ENCODE measurements around the gene PDZRN4.

The PDZRN4 gene

GRCh38 chr12:41460906-41461305, 272.8 kb downstream of the PDZRN4 start:
- no peak for ATAC-seq

- no peak for ATAC-seq
Measured at GRCh38 chr12:41462312-41462711, 274.2 kb downstream of the PDZRN4 start.

GRCh38 chr12:41465526-41465925, 277.4 kb downstream of the PDZRN4 start:
- no peak for ATAC-seq

- no peak for ATAC-seq
Measured at GRCh38 chr12:41466300-41466699, 278.2 kb downstream of the PDZRN4 start.

GRCh38 chr12:41466802-41467201, 278.7 kb downstream of the PDZRN4 start:
- ATAC-seq, result no peak

- peak in 1 of 2 donors; percentile 17 for ATAC-seq
Measured at GRCh38 chr12:41467591-41468325, 279.6 kb downstream of the PDZRN4 start.

- ATAC-seq, result no peak
Measured at GRCh38 chr12:41468341-41468740, 280.2 kb downstream of the PDZRN4 start.

GRCh38 chr12:41468756-41469155, 280.6 kb downstream of the PDZRN4 start:
- no peak for ATAC-seq

GRCh38 chr12:41473441-41473840, 285.3 kb downstream of the PDZRN4 start:
- no peak for ATAC-seq

- no peak for ATAC-seq
Measured at GRCh38 chr12:41474001-41474400, 285.9 kb downstream of the PDZRN4 start.

- ATAC-seq, result no peak
Measured at GRCh38 chr12:41476499-41477439, 288.6 kb downstream of the PDZRN4 start.

- no peak for ATAC-seq
Measured at GRCh38 chr12:41479426-41479825, 291.3 kb downstream of the PDZRN4 start.

- ATAC-seq, result peak in 1 of 2 donors; percentile 17
Measured at GRCh38 chr12:41485203-41485602, 297.1 kb downstream of the PDZRN4 start.

- no peak for ATAC-seq
Measured at GRCh38 chr12:41486718-41487117, 298.6 kb downstream of the PDZRN4 start.

GRCh38 chr12:41496009-41496408, 307.9 kb downstream of the PDZRN4 start:
- no peak for ATAC-seq

GRCh38 chr12:41497409-41497808, 309.3 kb downstream of the PDZRN4 start:
- ATAC-seq, result no peak

- no peak for ATAC-seq
Measured at GRCh38 chr12:41504976-41505375, 316.9 kb downstream of the PDZRN4 start.

GRCh38 chr12:41507286-41507685, 319.2 kb downstream of the PDZRN4 start:
- no peak for ATAC-seq

- ATAC-seq, result no peak
Measured at GRCh38 chr12:41509271-41510055, 321.3 kb downstream of the PDZRN4 start.

- no peak for ATAC-seq
Measured at GRCh38 chr12:41510470-41510869, 322.4 kb downstream of the PDZRN4 start.

- no peak for ATAC-seq
Measured at GRCh38 chr12:41511247-41511646, 323.1 kb downstream of the PDZRN4 start.

- no peak for ATAC-seq
Measured at GRCh38 chr12:41512497-41512896, 324.4 kb downstream of the PDZRN4 start.

Data from activated CD4-positive, CD25-positive, alpha-beta regulatory T cell treated with anti-CD3 and anti-CD28 coated beads, Interleukin-2, amount 50 U/mL, for 24 hours (primary cell).